ENCODE results near the gene FMNL2. TPM values are rescaled to one million over a fixed set of nuclear protein-coding genes. Genes with fewer than 3 reads are reported as not detected.

Gene FMNL2
- total RNA-seq, 3 donors from 2014 or later (not counting 1 experiment from before 2014, with no cell fraction given), result 0.34 to 3.0 (median 0.78) TPM

GRCh38 chr2:152350155-152350679, 15.2 kb downstream of the FMNL2 start:
- Histone ChIP-seq H3K4me3 (ENCODE audit: low read length) (no peak overlapping the region), H3K9me3 (ENCODE audit: control insufficient read depth, insufficient read depth, low read length) (no peaks in the 10 kb centered on the region), H3K36me3 (ENCODE audit: control insufficient read depth, insufficient read depth, low read length) (no peaks in the 10 kb centered on the region), H3K4me1 (ENCODE audit: control insufficient read depth, insufficient read depth, low read length) (no peaks in the 10 kb centered on the region), H3K27me3 (ENCODE audit: control insufficient read depth, insufficient read depth, low read length) (no peaks in the 10 kb centered on the region), H3K27ac (ENCODE audit: low read length) (no peak overlapping the region)
- Mint-ChIP-seq H3K36me3 (no peaks in the 10 kb centered on the region), H3K9me3 (no peaks in the 10 kb centered on the region), H3K27me3 (ENCODE audit: low read depth in 2 of 2) (peaks cover 0 to 4% of the 10 kb centered on the region in 2 donors), H3K27ac (no peak overlapping the region), H3K4me3 (no peak overlapping the region), H3K4me1 (no peaks in the 10 kb centered on the region)
- intact Hi-C loops (cut with micrococcal nuclease), result no loop called here
- TF ChIP-seq, protein P1, sequence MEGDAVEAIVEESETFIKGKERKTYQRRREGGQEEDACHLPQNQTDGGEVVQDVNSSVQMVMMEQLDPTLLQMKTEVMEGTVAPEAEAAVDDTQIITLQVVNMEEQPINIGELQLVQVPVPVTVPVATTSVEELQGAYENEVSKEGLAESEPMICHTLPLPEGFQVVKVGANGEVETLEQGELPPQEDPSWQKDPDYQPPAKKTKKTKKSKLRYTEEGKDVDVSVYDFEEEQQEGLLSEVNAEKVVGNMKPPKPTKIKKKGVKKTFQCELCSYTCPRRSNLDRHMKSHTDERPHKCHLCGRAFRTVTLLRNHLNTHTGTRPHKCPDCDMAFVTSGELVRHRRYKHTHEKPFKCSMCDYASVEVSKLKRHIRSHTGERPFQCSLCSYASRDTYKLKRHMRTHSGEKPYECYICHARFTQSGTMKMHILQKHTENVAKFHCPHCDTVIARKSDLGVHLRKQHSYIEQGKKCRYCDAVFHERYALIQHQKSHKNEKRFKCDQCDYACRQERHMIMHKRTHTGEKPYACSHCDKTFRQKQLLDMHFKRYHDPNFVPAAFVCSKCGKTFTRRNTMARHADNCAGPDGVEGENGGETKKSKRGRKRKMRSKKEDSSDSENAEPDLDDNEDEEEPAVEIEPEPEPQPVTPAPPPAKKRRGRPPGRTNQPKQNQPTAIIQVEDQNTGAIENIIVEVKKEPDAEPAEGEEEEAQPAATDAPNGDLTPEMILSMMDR (IDR thresholded peaks at IDR 0.05), result no peak
- ATAC-seq, result no peak
- no peak for DNase-seq
- 84% methylated on average over 5 of the region's 5 CpGs for WGBS (ENCODE audit: insufficient coverage)

DNA sequence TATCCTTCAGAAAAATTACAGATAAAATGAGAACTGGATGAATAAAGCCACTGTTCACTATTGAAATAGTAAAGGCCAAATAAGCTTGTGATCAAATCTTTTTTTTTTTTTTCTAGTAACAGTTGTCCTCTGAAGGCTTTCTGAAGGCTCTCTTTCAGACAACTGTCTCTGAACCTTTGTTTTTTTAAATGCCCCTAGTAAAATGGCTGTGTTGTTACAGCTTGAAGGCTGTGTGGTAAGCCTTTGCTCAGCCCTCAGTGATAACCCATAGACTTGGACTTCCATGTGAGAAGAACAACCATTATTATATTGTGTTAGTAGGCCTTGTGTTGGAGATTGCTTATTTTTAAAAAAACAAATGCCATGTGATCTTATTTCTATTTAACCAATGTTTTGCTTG, 17.6 kb downstream of the FMNL2 start:
- Mint-ChIP-seq H3K27ac (no peak overlapping the region), H3K4me3 (no peak overlapping the region), H3K4me1 (no peaks in the 10 kb centered on the region), H3K27me3 (ENCODE audit: low read depth in 2 of 2) (peaks cover 0 to 4% of the 10 kb centered on the region in 2 donors), H3K9me3 (no peaks in the 10 kb centered on the region), H3K36me3 (no peaks in the 10 kb centered on the region)
- ATAC-seq (no peak), DNase-seq (no peak)
- no peaks in the 10 kb centered on the region for H3K9me3 ChIP-seq (ENCODE audit: control insufficient read depth, insufficient read depth, low read length)
- H3K27ac ChIP-seq (ENCODE audit: low read length), result no peak overlapping the region
- no peak overlapping the region for H3K4me3 ChIP-seq (ENCODE audit: low read length)
- H3K4me1 ChIP-seq (ENCODE audit: control insufficient read depth, insufficient read depth, low read length), result no peaks in the 10 kb centered on the region
- no peaks in the 10 kb centered on the region for H3K27me3 ChIP-seq (ENCODE audit: control insufficient read depth, insufficient read depth, low read length)
- TF ChIP-seq, protein P1 (IDR thresholded peaks at IDR 0.05), result no peak
- no peaks in the 10 kb centered on the region for H3K36me3 ChIP-seq (ENCODE audit: control insufficient read depth, insufficient read depth, low read length)
- intact Hi-C loops (cut with micrococcal nuclease), result no loop called here

- intact Hi-C loops (cut with micrococcal nuclease), result no loop called here
- Histone ChIP-seq H3K36me3 (ENCODE audit: control insufficient read depth, insufficient read depth, low read length) (no peaks in the 10 kb centered on the region), H3K27ac (ENCODE audit: low read length) (no peak overlapping the region), H3K4me3 (ENCODE audit: low read length) (no peak overlapping the region), H3K4me1 (ENCODE audit: control insufficient read depth, insufficient read depth, low read length) (no peaks in the 10 kb centered on the region), H3K9me3 (ENCODE audit: control insufficient read depth, insufficient read depth, low read length) (no peaks in the 10 kb centered on the region), H3K27me3 (ENCODE audit: control insufficient read depth, insufficient read depth, low read length) (no peaks in the 10 kb centered on the region)
- Mint-ChIP-seq H3K4me1 (no peaks in the 10 kb centered on the region), H3K36me3 (no peaks in the 10 kb centered on the region), H3K27me3 (ENCODE audit: low read depth in 2 of 2) (peaks cover 0 to 4% of the 10 kb centered on the region in 2 donors), H3K4me3 (no peak overlapping the region), H3K27ac (no peak overlapping the region), H3K9me3 (no peaks in the 10 kb centered on the region)
- TF ChIP-seq, protein P1 (IDR thresholded peaks at IDR 0.05), result no peak
- DNase-seq (no peak), ATAC-seq (no peak)
- WGBS (ENCODE audit: insufficient coverage), result 87% methylated on average over 2 of the region's 2 CpGs
Measured at GRCh38 chr2:152353364-152353763, 18.4 kb downstream of the FMNL2 start.

GRCh38 chr2:152354069-152354755, 19.2 kb downstream of the FMNL2 start:
- intact Hi-C loops (cut with micrococcal nuclease), result no loop called here
- Mint-ChIP-seq H3K4me1 (no peaks in the 10 kb centered on the region), H3K9me3 (no peaks in the 10 kb centered on the region), H3K27ac (no peak overlapping the region), H3K4me3 (no peak overlapping the region), H3K36me3 (no peaks in the 10 kb centered on the region), H3K27me3 (ENCODE audit: low read depth in 2 of 2) (peaks cover 0 to 4% of the 10 kb centered on the region in 2 donors)
- H3K4me3 ChIP-seq (ENCODE audit: low read length), result no peak overlapping the region
- TF ChIP-seq, protein P1 (IDR thresholded peaks at IDR 0.05), result no peak
- ATAC-seq (no peak), DNase-seq (no peak)
- H3K27ac ChIP-seq (ENCODE audit: low read length), result no peak overlapping the region
- H3K4me1 ChIP-seq (ENCODE audit: control insufficient read depth, insufficient read depth, low read length), result no peaks in the 10 kb centered on the region
- H3K36me3 ChIP-seq (ENCODE audit: control insufficient read depth, insufficient read depth, low read length), result no peaks in the 10 kb centered on the region
- H3K9me3 ChIP-seq (ENCODE audit: control insufficient read depth, insufficient read depth, low read length), result no peaks in the 10 kb centered on the region
- no peaks in the 10 kb centered on the region for H3K27me3 ChIP-seq (ENCODE audit: control insufficient read depth, insufficient read depth, low read length)
- 97% methylated on average over 4 of the region's 4 CpGs for WGBS (ENCODE audit: insufficient coverage)

All from natural killer cell (primary cell).